C4-2B (cell line): ENCODE results near the gene ANTXRL.

Source experiments
- CTCF ChIP-seq: fragments of 450-650 bp; conservative IDR thresholded peaks from 2 replicates; pipeline ENCODE4 v1.5.1; 2017; ENCODE audit warnings: mild to moderate bottlenecking
- ZFX ChIP-seq: fragments of 450-650 bp; IDR thresholded peaks from 2 replicates; pipeline ENCODE4 v1.6.1; 2017

GRCh38 chr10:46299286-46299535 lies 12.4 kb downstream of the ANTXRL start:
- TF ChIP-seq CTCF (no peak), ZFX (no peak)
